Dendritic cell treated with granulocyte-macrophage colony-stimulating factor and Interleukin-4, amounts not matched to agents 40 ng/mL and 50 ng/mL, for 4 days (primary cell): ENCODE results near the gene ATG14.
"Not testable (repeated sequence)": the region's sequence is repeated elsewhere in the genome, so short reads cannot be mapped to it uniquely, and the experiment has no call there.

Source experiments
- H3K27ac Mint-ChIP-seq: one replicate; pipeline ENCODE4 v1.8.0; 2022; ENCODE audit warnings: mild to moderate bottlenecking, mixed read lengths
- H3K27me3 Mint-ChIP-seq: one replicate; pipeline ENCODE4 v1.8.0; 2022; ENCODE audit warnings: mild to moderate bottlenecking, mixed read lengths
- H3K36me3 Mint-ChIP-seq: one replicate; pipeline ENCODE4 v1.8.0; 2022; ENCODE audit warnings: low read depth, mixed read lengths
- H3K4me1 Mint-ChIP-seq: one replicate; pipeline ENCODE4 v1.8.0; 2022; ENCODE audit warnings: low read depth, mixed read lengths
- H3K4me3 Mint-ChIP-seq: one replicate; pipeline ENCODE4 v1.8.0; 2022; ENCODE audit warnings: mild to moderate bottlenecking, moderate library complexity, mixed read lengths
- H3K9me3 Mint-ChIP-seq: one replicate; pipeline ENCODE4 v1.8.0; 2022; ENCODE audit warnings: mixed read lengths
- intact Hi-C: fragments of 100-400 bp; cut with micrococcal nuclease; formaldehyde crosslinking; loops from one replicate; pipeline ENCODE4 v1.15.0; 2022

The ATG14 gene

DNA sequence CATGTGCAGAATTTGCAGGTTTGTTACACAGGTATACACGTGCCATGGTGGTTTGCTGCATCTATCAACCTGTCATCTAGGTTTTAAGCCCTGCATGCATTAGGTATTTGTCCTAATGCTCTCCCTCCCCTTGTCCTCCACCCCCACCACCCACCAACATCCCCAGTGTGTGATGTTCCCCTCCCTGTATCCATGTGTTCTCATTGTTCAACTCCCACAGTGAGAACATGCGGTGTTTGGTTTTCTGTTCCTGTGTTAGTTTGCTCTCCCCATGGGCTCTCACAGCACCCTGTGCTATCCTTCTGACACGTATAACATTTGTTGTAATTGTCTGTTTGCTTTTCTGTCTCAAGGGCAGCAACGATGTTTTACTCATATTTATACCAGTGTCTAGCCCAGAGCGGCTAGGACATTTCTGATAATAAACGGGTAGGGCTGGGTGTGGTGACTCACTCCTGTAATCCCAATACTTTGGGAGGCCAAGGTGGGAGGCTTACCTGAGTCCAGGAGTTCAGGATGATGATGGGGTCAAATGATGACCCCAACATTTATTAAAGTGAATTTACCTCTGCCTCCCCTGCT lies 67.0 kb downstream of the ATG14 start:
- H3K4me3 Mint-ChIP-seq, H3K27me3 Mint-ChIP-seq, H3K9me3 Mint-ChIP-seq, intact Hi-C loops, H3K27ac Mint-ChIP-seq: not testable (repeated sequence)
- Mint-ChIP-seq H3K4me1 (peaks cover 34% of the 10 kb centered on the region), H3K36me3 (peaks cover 13% of the 10 kb centered on the region)

DNA sequence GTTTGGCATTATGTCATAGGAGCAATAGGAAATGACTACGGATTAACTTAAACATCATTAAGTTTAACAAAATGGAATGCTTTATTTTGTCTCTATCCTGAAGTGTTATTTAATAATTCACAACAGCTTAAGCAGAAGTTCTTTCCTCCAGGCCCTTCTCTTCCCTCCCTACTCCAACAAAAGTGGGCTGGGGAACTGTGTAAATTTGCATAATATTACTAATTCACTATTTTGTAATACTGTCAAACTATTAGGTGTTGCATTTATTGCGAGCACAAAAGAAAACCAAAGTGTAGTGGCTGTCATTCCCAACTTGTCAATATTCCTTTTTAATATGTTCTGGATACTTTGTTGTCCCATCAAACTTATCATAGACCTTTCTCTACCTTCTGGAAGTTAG lies 69.8 kb downstream of the ATG14 start:
- Mint-ChIP-seq H3K4me3 (no peak overlapping the region), H3K9me3 (no peaks in the 10 kb centered on the region), H3K27me3 (no peaks in the 10 kb centered on the region), H3K27ac (no peak overlapping the region), H3K4me1 (peaks cover 32% of the 10 kb centered on the region), H3K36me3 (peaks cover 10% of the 10 kb centered on the region)
- intact Hi-C loops = no loop called here

DNA sequence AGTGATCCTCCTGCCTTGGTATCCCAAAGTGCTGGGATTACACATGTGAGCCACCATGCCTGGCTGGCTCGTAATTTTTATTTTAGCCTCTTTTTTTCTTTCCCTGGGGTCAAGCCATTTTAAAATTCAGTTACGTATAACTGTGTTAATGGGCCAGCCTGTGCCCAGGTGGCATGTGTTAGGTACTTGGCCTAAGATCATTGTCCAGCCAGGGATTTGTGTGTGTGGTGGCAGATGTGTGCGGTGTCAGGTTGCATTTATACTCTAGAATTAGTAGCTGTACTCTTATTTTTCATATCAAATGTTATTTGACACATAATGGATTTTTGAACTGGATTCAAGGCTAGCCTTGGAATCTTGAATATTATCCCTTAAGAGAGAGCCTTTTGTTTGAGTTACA lies 71.1 kb downstream of the ATG14 start:
- H3K27me3 Mint-ChIP-seq = no peaks in the 10 kb centered on the region
- H3K4me3 Mint-ChIP-seq = no peak overlapping the region
- peaks cover 8% of the 10 kb centered on the region for H3K36me3 Mint-ChIP-seq

DNA sequence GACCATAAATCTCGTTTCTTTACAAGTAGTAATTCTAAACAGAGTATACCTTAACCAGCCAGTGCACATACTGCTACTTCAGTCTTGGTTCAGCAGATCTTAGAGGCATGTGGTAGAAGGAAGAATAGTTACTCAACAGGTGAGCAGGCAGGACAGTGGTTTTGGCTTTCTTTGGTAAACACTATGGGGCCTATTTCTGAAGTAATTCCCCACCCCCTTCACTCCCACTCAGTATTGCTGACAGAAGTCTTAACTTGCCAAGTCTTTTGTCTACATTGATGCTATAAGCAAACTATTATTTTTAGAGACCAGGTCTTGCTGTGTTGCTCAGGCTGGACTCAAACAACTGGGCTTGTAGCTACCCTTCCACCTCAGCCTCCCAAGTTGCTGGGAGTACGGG lies 71.9 kb downstream of the ATG14 start:
- Mint-ChIP-seq H3K27ac (no peak overlapping the region), H3K36me3 (peaks cover 1% of the 10 kb centered on the region)
- intact Hi-C loops = no loop called here

More for the DNA sequence above, 71.1 kb downstream of the ATG14 start:
- Mint-ChIP-seq H3K27ac (no peak overlapping the region), H3K4me1 (peaks cover 26% of the 10 kb centered on the region), H3K9me3 (no peaks in the 10 kb centered on the region)
- intact Hi-C loops = no loop called here

DNA sequence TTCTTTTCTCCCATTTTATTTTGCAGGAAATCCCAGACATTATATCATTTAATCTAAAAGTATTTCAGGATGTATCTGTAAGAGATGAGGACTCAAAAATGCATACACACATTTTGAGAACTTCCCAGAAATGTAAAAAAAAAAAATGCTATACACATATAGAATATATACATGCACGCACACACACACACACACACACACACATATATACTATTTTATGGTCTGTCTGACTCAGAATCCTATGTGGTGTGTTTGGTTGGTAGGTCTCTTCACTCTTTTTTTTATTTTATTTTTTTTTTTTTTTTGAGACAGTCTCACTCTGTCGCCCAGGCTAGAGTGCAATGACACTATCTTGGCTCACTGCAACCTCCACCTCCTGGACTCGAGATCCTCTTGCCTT lies 74.9 kb downstream of the ATG14 start:
- Mint-ChIP-seq H3K27ac (no peak overlapping the region), H3K4me3 (no peak overlapping the region), H3K9me3 (no peaks in the 10 kb centered on the region), H3K36me3 (peaks cover 6% of the 10 kb centered on the region), H3K4me1 (peaks cover 29% of the 10 kb centered on the region), H3K27me3 (no peaks in the 10 kb centered on the region)
- intact Hi-C loops = no loop called here

More for the DNA sequence above, 71.9 kb downstream of the ATG14 start:
- no peak overlapping the region for H3K4me3 Mint-ChIP-seq
- no peaks in the 10 kb centered on the region for H3K9me3 Mint-ChIP-seq
- no peaks in the 10 kb centered on the region for H3K27me3 Mint-ChIP-seq
- peaks cover 25% of the 10 kb centered on the region for H3K4me1 Mint-ChIP-seq

DNA sequence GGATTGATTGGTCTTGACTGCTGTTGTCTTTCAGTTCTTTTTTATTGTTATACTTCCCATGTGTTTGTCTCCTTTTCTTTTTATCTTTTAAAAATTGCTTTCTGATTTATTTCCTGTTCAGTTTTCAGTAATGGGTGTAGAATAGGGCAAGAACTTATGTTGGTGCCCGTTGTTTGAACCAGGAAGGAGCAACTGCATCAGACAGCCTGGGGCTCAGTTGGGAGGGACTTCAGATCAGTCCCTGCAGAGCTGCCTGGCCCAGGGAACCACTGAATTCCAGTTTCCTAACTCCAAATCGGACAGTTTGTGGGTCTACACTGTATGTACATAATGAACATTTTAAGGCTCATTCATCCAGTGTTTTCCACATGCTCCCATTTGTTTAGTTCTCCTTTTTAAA lies 75.5 kb downstream of the ATG14 start:
- Mint-ChIP-seq H3K27me3 (no peaks in the 10 kb centered on the region), H3K27ac (no peak overlapping the region), H3K36me3 (peaks cover 6% of the 10 kb centered on the region), H3K4me3 (no peak overlapping the region), H3K4me1 (peaks cover 24% of the 10 kb centered on the region), H3K9me3 (no peaks in the 10 kb centered on the region)
- intact Hi-C loops = no loop called here

DNA sequence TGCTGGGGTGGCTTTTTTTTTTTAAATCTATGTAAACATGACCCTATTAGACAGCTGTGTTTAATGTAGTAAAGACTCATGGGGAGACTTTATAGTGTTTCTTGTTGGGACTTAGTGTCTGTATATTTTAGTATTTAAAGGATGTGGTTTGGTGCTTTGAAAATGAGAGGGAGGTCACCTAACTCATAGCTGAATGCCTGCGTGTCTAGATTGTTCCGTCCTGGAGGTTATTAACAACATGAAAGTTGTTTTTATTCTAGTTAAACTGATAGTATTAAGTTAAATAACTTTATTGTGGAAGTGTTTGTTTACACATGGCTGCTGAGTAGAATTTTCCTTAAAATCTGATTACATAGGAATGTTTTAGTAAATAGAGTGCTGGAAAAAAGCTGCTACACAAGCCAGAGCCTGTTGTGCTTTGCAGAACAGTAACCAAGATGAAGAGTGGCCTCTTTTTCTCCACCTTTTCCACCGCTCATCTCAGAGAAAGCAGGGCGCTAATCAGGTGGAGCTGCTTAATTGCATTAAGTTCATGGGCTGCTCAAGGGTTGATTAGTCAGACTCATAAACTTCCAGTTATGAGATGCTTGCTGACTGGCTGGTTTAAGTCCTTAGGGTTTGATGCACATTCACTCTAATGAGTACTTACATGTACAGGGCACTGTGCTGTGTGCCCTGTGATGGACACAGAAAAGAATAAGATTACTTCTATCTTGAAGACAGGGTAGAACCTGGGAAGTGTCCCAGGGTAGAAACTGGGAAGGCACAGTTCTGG lies 77.7 kb downstream of the ATG14 start:
- H3K4me3 Mint-ChIP-seq = no peak overlapping the region
- no peak overlapping the region for H3K27ac Mint-ChIP-seq
- H3K9me3 Mint-ChIP-seq = no peaks in the 10 kb centered on the region
- no peaks in the 10 kb centered on the region for H3K27me3 Mint-ChIP-seq
- peaks cover 6% of the 10 kb centered on the region for H3K36me3 Mint-ChIP-seq
- H3K4me1 Mint-ChIP-seq = peaks cover 33% of the 10 kb centered on the region
- intact Hi-C loops = no loop called here

DNA sequence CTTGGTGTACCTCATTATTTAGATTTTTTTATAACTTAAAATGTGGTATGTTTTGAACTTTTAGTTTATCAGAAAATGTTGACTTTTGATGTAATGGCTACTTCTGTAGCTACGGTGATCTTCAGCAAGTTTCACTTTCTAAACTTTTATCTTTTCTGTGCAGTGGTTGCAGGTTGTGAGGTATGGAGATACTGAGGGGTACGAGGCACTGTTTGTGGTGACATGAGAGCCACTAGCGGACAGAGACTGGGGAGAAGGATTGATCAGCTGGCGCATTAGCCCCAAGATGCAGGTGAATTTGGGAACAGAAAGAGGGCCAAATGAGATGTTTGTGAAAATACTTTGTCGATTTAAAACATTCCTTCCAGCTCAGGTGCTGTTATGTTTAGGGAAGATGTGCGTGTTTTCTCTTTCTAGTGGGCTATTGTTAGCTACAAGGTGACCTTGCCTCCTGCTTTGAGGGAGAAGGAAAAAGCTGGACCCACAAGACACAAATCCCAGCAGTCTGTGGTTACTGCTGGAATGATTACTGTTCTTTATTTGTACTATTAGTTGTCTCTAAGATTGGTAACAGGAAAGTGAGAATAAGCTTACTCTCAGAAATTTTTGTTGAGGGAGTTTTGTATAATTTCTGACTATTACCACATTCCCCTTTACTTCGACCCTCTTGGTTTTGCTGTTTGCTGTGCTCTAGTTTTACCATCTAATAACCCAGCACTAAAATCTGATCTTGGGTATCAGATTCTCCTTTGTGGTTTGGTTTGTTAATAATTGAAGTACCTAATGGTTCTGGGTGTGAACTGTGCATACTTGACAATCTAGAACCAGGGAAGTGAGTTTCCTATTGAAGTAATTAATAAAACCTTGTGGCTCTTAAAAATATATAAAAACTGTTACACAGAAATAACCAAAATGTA lies 78.7 kb downstream of the ATG14 start:
- intact Hi-C loops = no loop called here
- H3K27me3 Mint-ChIP-seq = no peaks in the 10 kb centered on the region
- peaks cover 6% of the 10 kb centered on the region for H3K36me3 Mint-ChIP-seq
- H3K27ac Mint-ChIP-seq = no peak overlapping the region
- no peak overlapping the region for H3K4me3 Mint-ChIP-seq
- H3K4me1 Mint-ChIP-seq = peaks cover 36% of the 10 kb centered on the region
- no peaks in the 10 kb centered on the region for H3K9me3 Mint-ChIP-seq

DNA sequence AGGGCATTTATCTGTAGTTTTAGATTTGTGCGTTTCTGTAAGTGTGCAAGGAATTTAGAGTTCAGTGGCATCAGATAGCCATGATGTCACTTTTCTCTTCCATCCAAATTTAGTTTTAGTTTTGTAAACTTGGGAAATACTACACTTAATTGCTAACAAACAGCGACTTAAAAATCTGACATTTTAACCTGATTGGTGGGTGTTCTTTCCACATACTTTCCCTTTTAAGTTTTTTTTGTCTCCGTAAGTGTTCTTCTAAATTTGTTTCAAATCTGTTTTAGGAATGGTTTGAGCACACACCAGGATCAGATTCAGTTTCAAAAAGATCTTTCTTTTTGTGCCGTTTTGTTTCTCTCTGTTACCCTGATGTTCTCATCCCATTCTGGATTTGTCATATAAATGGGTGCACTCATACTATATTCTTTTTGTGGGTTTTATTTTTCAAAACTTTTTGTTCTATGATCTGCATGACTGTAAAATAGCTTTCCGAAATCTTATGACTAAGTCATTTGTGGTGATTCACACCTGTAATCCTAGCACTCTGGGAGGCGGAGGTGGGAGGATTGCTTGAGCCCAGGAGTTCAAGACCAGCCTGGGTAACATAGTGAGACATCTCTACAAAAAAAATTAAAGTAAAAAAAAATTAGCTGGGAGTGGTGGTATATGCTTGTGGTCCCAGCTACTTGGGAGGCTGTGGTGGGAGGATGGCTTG lies 81.5 kb downstream of the ATG14 start:
- no peak overlapping the region for H3K27ac Mint-ChIP-seq
- H3K36me3 Mint-ChIP-seq = peaks cover 6% of the 10 kb centered on the region
- H3K27me3 Mint-ChIP-seq = no peaks in the 10 kb centered on the region
- no peak overlapping the region for H3K4me3 Mint-ChIP-seq
- peaks cover 47% of the 10 kb centered on the region for H3K4me1 Mint-ChIP-seq
- H3K9me3 Mint-ChIP-seq = no peaks in the 10 kb centered on the region
- intact Hi-C loops = no loop called here

DNA sequence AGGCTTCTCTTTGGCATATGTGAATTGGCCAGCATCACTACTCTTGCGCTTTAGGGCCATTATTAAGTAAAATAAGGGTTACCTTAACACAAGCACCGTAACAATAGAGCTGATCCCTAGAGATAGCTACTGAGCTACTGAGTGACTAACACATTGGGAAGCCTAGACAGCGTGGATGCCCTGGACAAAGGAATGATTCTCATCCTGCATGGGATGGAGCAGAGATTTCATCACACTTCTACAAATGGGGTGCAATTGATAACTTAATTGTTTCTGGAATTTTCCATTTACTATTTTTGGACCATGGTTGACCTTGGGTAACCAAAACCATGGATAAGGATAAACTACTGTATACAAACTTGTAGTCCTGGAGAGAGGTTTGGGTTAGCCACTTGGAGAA lies 83.3 kb downstream of the ATG14 start:
- H3K27ac Mint-ChIP-seq = no peak overlapping the region
- H3K36me3 Mint-ChIP-seq = peaks cover 6% of the 10 kb centered on the region
- intact Hi-C loops = no loop called here
- H3K9me3 Mint-ChIP-seq = no peaks in the 10 kb centered on the region
- peaks cover 36% of the 10 kb centered on the region for H3K4me1 Mint-ChIP-seq
- no peaks in the 10 kb centered on the region for H3K27me3 Mint-ChIP-seq
- no peak overlapping the region for H3K4me3 Mint-ChIP-seq

DNA sequence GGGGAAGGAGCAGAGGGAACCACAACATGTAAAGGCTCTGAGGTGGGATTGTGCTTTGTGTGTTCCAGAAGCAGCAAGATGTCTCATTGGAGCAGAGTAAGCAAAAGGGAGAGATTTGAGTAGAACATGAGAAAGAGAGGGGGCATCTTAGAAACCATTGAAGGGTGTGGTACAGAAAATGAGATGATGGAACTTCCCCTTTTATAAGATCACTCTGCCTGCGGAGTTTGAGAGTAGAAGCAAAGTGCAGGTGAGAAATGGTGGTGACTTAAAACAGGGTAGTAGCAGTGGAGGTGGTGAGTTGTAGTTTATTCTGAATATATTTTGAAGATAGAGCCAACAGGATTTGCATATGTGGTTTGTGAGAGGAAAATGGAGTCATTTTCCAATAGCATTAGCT lies 84.5 kb downstream of the ATG14 start:
- Mint-ChIP-seq H3K4me3 (no peak overlapping the region), H3K36me3 (no peaks in the 10 kb centered on the region), H3K9me3 (no peaks in the 10 kb centered on the region), H3K27me3 (no peaks in the 10 kb centered on the region), H3K4me1 (peaks cover 36% of the 10 kb centered on the region), H3K27ac (no peak overlapping the region)
- intact Hi-C loops = no loop called here

DNA sequence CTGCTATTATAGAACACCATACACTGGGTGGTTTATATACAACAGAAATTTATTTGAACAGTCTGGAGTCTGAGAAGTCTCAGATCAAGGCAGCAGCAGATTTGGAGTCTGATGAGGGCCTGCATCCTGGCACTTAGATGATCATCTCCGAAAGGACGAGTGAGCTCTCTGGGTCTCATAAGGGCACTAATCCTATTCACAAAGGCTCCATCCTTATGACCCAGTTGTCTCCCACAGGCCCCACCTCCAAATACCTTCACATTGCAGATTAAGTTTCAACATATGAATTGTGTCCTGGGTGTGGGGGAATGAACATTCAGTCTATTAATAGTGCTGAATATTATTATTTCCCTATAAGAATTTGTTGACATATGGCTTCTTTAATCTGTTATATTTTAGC lies 86.8 kb downstream of the ATG14 start:
- Mint-ChIP-seq H3K27me3 (no peaks in the 10 kb centered on the region), H3K36me3 (peaks cover 6% of the 10 kb centered on the region), H3K4me3 (no peak overlapping the region), H3K9me3 (no peaks in the 10 kb centered on the region), H3K4me1 (peaks cover 31% of the 10 kb centered on the region), H3K27ac (no peak overlapping the region)
- intact Hi-C loops = no loop called here

DNA sequence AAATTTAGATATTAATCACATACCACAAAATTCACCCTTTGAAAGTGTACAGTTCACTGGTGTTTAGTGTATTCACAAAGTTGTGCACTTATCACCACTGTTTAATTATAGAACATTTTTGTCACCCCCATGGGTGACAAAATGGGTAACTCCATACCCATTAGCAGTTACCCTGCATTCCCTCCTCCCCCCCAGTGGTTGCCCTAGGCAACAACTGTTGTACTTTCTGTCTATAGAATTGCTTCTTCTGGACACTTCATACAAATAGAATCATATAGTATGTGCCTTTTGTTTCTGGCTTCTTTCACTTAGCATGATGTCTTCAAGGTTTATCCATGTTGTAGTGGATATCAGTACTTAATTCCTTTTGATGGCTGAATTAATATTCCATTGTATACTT lies 87.7 kb downstream of the ATG14 start:
- no peak overlapping the region for H3K27ac Mint-ChIP-seq
- H3K36me3 Mint-ChIP-seq = peaks cover 14% of the 10 kb centered on the region
- H3K4me1 Mint-ChIP-seq = peaks cover 22% of the 10 kb centered on the region
- no peak overlapping the region for H3K4me3 Mint-ChIP-seq
- no peaks in the 10 kb centered on the region for H3K27me3 Mint-ChIP-seq
- intact Hi-C loops = no loop called here
- no peaks in the 10 kb centered on the region for H3K9me3 Mint-ChIP-seq

DNA sequence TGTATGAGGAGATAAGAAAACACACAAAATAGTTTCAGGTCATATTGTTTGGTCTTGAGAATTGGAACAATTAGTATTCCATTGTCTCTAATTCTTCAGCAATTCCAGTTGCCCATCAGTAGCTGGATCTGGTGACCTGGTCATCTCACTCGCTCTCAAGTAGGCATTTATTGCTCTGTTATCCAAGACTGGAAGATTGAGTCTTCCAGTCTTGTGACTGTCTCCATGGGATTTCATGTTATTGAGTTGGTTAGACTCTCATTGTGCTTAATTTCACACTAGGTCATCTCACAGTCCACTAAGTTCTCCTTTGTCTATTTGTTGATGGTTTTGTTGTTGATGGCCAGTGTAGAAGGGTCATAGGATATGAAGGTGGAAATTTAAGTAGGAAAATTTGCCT lies 92.9 kb downstream of the ATG14 start:
- Mint-ChIP-seq H3K36me3 (peaks cover 46% of the 10 kb centered on the region), H3K27ac (no peak overlapping the region)

More for the DNA sequence above, 92.9 kb downstream of the ATG14 start:
- Mint-ChIP-seq H3K27me3 (no peaks in the 10 kb centered on the region), H3K4me1 (no peaks in the 10 kb centered on the region), H3K9me3 (no peaks in the 10 kb centered on the region), H3K4me3 (no peak overlapping the region)
- intact Hi-C loops = no loop called here
